AG04449 (cell line): ENCODE data around the gene CYP4A11.
"Not testable (repeated sequence)": the region's sequence is repeated elsewhere in the genome, so short reads cannot be mapped to it uniquely, and the experiment has no call there.

Experiments used
- CTCF ChIA-PET: fragments of 350-600 bp; formaldehyde crosslinking; extraction: SDS; loops from one replicate; lab custom pipeline; 2021; ENCODE audit warnings: antibody characterized with exemption; lab: Yijun Ruan, JAX
- POLR2A ChIA-PET: fragments of 400-600, 350-600 bp; formaldehyde crosslinking; extraction: SDS; loops from one replicate; lab custom pipeline; 2020; ENCODE audit warnings: antibody characterized with exemption, inconsistent platforms; lab: Yijun Ruan, JAX
- DNase-seq: peaks from one replicate; pipeline ENCODE4 v3.0.0-alpha.2; 2010; ENCODE audit warnings: low read depth, low spot score
- H3K4me3 ChIP-seq: 2 replicates; pipeline ENCODE4 v1.5.1; 2011; ENCODE audit warnings: low read depth, mild to moderate bottlenecking, control low read depth, low read length
- TF ChIP-seq, protein P1 (sequence below): IDR thresholded peaks from one replicate; pipeline ENCODE4 v1.5.1; 2011; ENCODE audit warnings: mild to moderate bottlenecking, moderate library complexity, low read length, control low read depth, inconsistent platforms; ENCODE audit not compliant: insufficient read depth; ENCODE audit errors: missing control alignments

CYP4A11 gene

GRCh38 chr1:46941135-46941694, at the start of gene CYP4A11:
Gene CYP4A11 (minus strand): TSS chr1:46941476. CDS start chr1:46941433, 43 bp downstream.
- DNase-seq = no peak
- H3K4me3 ChIP-seq = no peak within 1 kb of the TSS
- TF ChIP-seq, protein P1, sequence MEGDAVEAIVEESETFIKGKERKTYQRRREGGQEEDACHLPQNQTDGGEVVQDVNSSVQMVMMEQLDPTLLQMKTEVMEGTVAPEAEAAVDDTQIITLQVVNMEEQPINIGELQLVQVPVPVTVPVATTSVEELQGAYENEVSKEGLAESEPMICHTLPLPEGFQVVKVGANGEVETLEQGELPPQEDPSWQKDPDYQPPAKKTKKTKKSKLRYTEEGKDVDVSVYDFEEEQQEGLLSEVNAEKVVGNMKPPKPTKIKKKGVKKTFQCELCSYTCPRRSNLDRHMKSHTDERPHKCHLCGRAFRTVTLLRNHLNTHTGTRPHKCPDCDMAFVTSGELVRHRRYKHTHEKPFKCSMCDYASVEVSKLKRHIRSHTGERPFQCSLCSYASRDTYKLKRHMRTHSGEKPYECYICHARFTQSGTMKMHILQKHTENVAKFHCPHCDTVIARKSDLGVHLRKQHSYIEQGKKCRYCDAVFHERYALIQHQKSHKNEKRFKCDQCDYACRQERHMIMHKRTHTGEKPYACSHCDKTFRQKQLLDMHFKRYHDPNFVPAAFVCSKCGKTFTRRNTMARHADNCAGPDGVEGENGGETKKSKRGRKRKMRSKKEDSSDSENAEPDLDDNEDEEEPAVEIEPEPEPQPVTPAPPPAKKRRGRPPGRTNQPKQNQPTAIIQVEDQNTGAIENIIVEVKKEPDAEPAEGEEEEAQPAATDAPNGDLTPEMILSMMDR = no peak
- ChIA-PET CTCF (no interaction called here), POLR2A (no interaction called here)

- H3K4me3 ChIP-seq, DNase-seq, POLR2A ChIA-PET: not testable (repeated sequence)
- CTCF ChIA-PET = interaction anchor here (1.5 kb wide), 1 partner anchor 13 kb away, joined by 4 read pairs; no protein-coding TSS in a partner anchor
These were observed 49.3 kb upstream of the CYP4A11 start for GRCh38 chr1:46990541-46990940.

- ChIA-PET POLR2A (no interaction called here), CTCF (no interaction called here)
- TF ChIP-seq, protein P1 = no peak
- DNase-seq = no peak
- no peak overlapping the region for H3K4me3 ChIP-seq
These were observed 42.7 kb upstream of the CYP4A11 start for GRCh38 chr1:46983830-46984586.

- ChIA-PET POLR2A (no interaction called here), CTCF (no interaction called here)
- TF ChIP-seq, protein P1 = no peak
- DNase-seq = no peak
- no peak overlapping the region for H3K4me3 ChIP-seq
These were observed 42.0 kb upstream of the CYP4A11 start for GRCh38 chr1:46983166-46983829.

DNA sequence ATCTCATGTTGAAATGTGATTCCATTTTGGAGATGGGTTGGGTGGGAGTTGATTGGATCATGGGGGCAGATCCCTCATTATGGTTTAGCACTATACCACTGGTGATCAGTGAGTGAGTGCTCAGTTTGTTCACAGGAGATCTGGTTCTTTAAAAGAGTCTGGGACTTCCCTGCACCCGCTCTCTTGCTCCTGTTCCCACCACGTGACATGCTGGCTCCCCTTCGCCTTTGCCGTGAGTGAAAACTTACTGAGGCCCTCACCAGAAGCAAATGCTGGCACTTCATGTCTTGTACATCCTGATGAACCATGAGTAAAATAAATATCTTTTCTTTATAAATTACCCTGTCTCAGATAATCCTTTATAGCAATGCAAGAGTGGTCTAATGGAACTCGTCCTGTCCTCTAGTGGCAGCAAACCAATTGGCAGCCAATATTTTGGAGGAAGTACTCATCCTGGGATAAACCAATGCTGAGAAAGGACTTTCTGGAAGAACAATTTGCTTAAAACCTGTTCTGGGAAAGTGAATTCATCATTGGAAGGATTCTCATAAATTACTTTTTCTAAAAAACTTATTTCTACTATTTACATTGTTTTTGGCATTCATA, 27.8 kb upstream of the CYP4A11 start:
- CTCF ChIA-PET = no interaction called here
- TF ChIP-seq, protein P1 = no peak
- POLR2A ChIA-PET = no interaction called here
- H3K4me3 ChIP-seq = no peak overlapping the region
- DNase-seq = no peak

GRCh38 chr1:46962272-46962671, 21.0 kb upstream of the CYP4A11 start:
- H3K4me3 ChIP-seq, DNase-seq, POLR2A ChIA-PET, CTCF ChIA-PET: not testable (repeated sequence)
